ENCODE results near the gene KIRREL3.

KIRREL3 gene

DNA sequence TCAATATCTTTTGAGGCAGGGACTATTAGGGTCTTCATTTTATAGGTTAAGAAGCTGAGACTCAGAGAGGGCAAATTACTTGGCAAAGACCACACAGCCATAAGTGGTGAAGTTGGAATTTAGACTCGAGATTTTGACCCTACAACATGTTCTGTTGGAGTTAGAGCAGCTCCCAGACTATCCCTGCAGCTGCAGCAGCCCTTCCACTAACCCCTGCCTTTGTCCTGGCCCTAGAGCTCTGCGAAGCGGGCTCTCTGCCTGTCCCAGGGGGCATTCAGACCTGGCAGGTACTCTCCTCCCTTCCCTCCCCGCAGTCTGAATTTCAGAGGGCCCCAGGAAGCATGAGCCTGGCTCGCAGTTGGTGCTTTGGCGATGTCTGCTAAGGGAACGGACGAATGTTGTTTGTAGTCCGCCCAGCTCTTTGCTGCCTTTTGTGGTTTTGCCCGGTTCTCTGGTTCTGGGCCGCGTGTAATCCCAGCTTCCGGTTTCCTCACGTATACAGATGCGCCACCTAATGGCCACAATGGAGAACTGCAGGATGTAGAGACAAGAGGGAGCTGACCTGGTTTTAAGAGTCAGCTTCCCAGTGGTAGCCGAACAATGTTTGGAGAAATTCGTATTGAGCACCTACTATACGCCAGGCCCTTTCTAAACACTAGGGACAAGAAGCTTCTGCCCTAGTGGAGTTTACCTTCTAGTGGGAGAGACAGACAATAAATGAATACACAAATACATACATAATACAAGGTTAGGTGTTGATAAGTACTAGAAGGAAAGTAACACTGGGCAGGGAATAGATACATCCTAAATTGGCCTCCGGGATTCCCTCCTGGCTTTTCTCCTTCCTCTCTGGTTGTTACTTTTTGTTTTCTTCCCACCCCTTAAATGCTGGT is 519.9 kb downstream of the KIRREL3 start:
- H3K4me3 ChIP-seq (ENCODE audit: control insufficient read depth, low read depth, low read length) = peak overlapping the region; percentile 16
- peak; percentile 84 for DNase-seq (ENCODE audit: low read depth)
- TF ChIP-seq CTCF (conservative IDR thresholded peaks at IDR 0.05; ENCODE audit: control insufficient read depth, insufficient read depth, low read depth, low read length) = peak; percentile 91

DNA sequence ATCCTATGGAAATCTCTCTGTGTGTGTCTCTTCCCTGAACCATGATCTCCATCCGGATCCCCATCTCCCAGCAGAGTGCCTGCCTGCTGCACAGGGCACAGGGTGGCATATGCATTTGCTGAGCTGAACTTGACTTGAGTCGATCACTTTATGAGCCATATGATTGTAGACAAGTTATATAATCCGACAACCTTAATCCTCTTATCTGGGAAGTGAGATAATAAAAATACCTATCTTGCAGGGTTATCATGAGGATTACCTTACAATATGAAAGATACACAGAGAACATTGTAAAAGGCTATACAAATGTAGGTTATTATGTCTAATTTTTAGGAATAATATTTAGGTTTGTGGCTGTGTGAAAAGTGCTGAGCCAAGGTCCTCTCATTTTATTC is 520.6 kb downstream of the KIRREL3 start:
- no peak overlapping the region for H3K4me3 ChIP-seq (ENCODE audit: control insufficient read depth, low read depth, low read length)
- DNase-seq (ENCODE audit: low read depth) = no peak
- TF ChIP-seq CTCF (conservative IDR thresholded peaks at IDR 0.05; ENCODE audit: control insufficient read depth, insufficient read depth, low read depth, low read length) = no peak

GRCh38 chr11:126479178-126479930 is 521.2 kb downstream of the KIRREL3 start:
- no peak for DNase-seq (ENCODE audit: low read depth)
- no peak overlapping the region for H3K4me3 ChIP-seq (ENCODE audit: control insufficient read depth, low read depth, low read length)
- no peak for TF ChIP-seq CTCF (conservative IDR thresholded peaks at IDR 0.05; ENCODE audit: control insufficient read depth, insufficient read depth, low read depth, low read length)

DNA sequence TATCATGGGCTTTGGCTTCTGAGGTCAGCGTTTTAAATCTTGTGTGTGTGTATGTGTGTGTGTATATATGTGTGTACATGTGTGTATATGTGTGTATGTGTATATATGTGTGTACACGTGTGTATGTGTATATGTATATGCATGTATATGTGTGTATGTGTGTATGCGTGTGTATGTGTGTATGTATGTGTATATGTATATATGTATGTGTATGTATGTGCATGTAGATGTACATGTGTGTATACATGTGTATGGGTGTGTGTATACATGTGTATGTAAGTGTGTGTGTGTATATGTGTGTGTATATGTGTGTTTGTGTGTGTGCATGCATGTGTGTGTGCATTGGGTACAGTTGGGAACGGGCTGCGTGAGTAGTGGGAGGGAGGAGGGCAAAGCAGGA is 522.1 kb downstream of the KIRREL3 start:
- no peak overlapping the region for H3K4me3 ChIP-seq (ENCODE audit: control insufficient read depth, low read depth, low read length)
- TF ChIP-seq CTCF (conservative IDR thresholded peaks at IDR 0.05; ENCODE audit: control insufficient read depth, insufficient read depth, low read depth, low read length) = no peak
- no peak for DNase-seq (ENCODE audit: low read depth)

DNA sequence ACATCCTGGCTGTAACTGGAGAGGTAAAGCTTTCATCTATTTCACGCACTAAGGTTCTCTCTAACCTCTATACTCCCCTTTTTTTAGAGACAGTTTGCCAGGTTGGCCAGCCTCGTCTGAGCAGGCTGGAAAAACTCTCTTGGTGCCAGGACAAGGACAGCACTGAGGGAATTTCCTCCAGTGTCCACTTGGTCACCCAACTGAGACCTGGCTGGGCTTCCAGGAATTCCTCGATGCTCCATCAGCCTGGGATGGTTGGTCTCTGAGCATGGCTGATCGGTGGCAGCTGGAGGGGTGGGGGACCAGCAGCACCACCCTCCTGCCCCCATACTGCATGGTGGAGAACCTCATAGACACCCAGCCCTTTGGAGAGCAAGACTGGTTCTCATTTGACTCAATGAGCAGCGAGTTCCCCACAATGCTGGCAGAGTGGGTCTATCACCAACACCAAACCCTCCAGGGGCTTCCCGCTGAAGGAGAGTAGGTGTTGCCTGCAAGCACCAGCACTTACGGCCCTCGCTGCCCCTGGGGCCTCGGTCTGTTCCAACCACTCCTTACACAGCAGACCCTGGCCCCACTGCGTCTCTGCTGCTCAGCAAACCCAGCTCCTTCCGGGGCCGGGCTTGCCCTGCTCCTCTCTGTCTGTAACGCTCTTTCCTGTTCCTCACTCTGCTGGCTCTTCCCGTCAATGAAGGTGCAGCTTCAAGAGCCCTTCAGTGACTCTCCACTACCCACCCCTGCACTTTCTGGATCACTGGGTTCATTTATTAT is 522.9 kb downstream of the KIRREL3 start:
- no peak for DNase-seq (ENCODE audit: low read depth)
- no peak overlapping the region for H3K4me3 ChIP-seq (ENCODE audit: control insufficient read depth, low read depth, low read length)
- TF ChIP-seq CTCF (conservative IDR thresholded peaks at IDR 0.05; ENCODE audit: control insufficient read depth, insufficient read depth, low read depth, low read length) = no peak

DNA sequence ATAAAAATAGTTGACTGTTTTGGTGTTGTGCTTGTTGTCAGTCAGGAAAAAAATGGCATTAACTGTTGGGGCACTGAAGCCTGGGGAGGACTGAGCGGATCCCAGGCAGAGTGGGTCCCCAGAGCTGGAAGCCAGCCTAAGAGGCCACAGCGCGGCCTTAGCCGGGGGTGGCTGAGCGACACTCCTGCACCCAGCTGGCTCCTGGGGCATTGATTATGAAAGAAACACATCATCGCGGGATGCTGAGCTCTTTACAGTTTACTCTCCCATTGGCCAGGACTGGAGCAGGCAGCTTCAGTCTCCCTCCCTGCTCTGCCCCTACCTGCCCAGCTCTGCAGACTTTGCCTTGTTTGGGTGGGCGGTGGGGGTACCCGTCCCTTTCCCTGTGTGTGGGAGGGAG is 523.6 kb downstream of the KIRREL3 start:
- no peak overlapping the region for H3K4me3 ChIP-seq (ENCODE audit: control insufficient read depth, low read depth, low read length)
- DNase-seq (ENCODE audit: low read depth) = no peak
- TF ChIP-seq CTCF (conservative IDR thresholded peaks at IDR 0.05; ENCODE audit: control insufficient read depth, insufficient read depth, low read depth, low read length) = no peak
